HG03066 (cell line): Measurements from ENCODE around the gene E2F3.

ENCODE experiments used
- ATAC-seq: cut with Tn5 transposase; IDR thresholded peaks from one replicate; pipeline ENCODE4 v1.9.1; 2021; ENCODE audit warnings: low read depth; ENCODE audit not compliant: unreplicated experiment

Gene E2F3

DNA sequence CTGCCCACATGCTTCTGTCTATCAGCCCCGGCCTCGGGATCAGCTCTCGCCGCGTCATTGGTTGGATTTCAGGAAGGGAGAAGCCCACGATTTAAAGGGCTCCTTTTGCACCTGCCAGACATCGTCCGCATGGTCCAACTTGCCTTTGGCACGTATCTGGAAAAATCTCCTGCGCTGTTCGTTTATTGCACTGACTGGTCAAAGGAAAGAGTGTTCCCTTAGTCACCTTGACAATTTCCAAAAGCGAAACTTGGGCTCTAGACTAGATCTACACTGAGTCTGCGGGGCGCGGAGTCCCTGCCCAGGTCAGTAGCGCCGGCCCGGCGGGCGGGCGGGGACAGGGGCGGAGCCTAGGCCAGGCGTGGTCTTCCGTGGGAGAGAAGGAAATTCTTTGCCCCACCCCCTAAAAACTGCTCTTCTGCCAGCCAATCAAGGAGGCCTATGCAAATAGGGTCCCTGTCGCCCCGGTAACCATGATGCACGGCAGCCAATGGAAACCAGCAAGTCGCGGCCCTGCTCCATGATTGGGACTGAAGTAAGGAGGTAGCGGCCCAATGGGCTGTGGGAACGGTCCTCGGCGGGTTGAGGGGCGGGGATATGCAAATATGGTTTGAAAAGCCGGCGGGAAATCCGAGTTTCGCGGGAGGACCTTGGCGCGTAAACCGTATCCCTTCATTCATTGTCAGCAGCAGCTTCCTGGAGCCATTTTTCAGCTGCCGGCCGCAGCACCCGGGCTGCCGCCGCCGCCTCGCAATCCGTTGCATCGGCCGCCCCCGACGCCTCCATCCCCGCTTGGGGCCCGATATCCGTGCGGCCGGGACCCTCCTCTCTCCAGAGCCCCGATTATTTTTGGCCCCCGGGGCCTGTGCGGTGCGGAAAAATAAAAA lies at the start of gene E2F3:
Gene E2F3 (plus strand): TSS at position 675 of the 887 bp plus-strand sequence. CDS start 354 bp downstream, outside the sequence.
- ATAC-seq: peak; percentile 74

DNA sequence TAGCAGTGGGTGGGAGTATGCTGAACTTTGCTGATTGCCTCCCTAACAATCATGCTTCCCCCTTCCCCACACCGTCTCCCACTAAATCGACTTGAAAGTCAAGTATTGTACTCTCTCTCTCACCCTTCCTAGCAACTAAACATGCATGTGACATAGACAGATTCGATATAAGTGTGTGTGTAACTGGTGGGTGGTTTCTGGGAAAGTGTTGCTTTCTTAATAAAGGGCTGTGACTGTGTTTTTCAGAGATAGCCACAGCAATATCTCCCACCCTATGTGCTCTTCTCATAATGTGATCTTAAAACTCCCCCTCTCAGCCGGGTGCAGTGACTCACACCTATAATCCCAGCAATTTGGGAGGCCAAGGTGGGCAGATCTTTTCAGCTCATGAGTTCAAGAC lies 49.3 kb upstream of the E2F3 start:
- no peak for ATAC-seq

DNA sequence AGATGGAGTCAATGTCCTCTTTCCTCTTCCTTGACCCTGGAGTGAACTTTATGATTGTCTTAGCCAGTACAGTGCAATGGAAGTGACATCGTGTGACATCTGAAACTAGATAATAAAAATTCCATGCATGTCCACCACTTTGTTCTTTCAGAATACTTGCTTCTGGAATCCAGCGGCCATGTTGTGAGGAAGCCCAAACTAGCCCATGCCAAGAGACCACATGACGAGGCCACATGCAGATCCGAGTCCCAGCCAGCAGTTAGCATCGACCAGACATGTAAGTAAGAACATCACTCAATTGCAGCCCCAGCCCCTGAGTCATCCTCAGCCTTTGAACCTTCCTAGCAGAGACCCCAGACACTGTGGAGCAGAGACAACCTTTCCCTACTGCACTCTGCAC lies 48.5 kb upstream of the E2F3 start:
- ATAC-seq: no peak

DNA sequence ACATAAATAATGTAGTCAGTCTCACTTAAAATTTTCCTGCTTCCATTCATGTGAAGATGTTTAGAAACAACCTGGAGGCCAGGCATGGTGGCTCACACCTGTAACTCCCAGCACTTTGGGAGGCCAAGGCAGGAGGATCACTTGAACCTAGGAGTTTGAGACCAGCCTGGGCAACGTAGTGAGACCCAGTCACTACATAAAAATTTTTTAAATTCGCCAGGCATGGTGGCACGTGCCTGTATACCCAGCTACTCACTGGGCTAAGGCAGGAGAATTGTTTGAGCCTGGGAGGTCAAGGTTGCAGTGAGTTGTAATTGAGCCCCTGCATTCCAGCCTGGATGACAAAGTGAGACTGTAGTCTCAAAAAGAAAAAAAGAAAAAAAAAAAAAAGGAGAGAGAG lies 47.3 kb upstream of the E2F3 start:
- no peak for ATAC-seq

DNA sequence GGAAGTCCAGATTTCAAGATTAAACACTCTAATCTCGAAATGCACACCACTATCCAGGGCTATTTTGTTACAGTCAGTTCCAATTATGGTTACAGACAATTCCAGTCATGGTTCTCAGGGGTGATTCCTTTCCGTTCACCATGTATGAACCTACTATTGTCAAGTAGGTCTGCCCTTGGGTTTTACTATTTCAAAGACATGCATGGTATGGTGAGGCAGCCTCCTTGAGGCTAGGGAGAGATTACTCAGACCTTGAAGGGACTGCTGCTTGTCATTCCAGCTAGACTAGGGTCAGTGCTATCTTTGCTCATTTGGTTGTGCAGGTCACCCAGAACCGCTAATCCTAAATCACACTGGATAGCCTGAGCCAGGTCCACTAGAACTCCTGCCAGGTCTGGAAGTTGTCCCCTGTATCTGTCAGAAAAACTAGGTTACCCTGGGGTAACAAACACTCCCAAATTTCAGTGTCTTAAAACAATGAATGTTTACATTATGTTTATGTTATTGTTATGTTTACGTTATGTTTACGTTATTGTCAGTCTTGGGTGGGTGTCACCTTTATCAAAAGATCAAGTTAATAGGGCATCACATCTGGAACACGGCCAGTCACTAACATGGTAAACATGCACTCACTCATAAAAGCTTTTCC lies 41.1 kb upstream of the E2F3 start:
- no peak for ATAC-seq

DNA sequence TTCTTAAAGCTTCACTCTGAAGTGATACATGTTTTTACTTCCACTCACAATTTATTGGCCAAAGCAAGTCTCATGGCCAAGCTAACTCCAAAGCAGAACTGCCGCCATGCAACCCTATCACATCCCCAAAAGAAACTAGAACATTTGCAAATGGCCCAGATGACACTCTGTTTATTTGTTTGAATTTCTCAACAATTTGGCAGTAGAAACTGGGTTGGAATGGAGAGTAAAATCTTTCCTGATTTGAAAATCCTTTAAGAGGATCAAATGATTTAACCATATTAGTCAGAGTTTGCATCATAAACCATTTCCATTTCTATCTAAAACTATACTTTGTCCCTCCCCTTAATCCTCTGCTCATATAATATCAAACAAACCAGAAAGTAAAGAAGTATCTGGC lies 39.1 kb upstream of the E2F3 start:
- ATAC-seq: no peak

DNA sequence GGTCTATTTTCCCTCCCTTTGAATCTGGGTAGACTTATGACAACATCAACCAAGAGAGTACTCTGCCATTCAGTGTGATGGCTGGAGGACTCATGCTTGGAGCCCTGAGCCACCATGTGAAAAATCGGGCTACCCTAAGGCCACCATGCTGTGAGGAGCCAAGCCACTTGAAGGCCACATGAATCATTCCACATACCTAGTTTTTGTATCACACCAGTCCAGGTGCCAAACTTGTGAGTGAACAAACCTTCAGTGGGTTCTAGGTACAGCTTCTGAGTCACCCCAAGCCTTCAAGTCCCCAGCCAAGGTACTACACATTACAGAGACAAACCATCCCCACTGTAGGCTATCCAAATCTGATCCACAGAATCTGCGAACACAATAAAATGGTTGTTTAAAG lies 37.4 kb upstream of the E2F3 start:
- no peak for ATAC-seq

DNA sequence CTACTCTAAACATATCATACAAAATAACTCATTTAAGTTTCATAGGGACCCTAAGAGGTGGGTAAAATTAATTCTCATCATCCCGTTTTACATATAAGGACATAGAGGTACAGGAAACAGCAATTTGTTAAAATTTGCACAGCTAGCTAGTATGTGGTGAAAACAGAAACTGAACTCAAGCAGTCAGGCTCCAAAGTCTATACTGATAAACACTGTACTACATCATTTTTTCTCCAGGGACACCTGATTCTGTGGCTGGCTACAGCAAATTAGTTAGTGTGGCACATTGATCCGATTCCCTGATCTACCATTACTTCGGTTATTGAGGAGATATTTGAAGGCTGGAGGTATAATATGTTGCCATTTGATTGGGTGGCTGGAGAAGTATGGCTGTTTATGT lies 36.2 kb upstream of the E2F3 start:
- peak; percentile 70 for ATAC-seq

DNA sequence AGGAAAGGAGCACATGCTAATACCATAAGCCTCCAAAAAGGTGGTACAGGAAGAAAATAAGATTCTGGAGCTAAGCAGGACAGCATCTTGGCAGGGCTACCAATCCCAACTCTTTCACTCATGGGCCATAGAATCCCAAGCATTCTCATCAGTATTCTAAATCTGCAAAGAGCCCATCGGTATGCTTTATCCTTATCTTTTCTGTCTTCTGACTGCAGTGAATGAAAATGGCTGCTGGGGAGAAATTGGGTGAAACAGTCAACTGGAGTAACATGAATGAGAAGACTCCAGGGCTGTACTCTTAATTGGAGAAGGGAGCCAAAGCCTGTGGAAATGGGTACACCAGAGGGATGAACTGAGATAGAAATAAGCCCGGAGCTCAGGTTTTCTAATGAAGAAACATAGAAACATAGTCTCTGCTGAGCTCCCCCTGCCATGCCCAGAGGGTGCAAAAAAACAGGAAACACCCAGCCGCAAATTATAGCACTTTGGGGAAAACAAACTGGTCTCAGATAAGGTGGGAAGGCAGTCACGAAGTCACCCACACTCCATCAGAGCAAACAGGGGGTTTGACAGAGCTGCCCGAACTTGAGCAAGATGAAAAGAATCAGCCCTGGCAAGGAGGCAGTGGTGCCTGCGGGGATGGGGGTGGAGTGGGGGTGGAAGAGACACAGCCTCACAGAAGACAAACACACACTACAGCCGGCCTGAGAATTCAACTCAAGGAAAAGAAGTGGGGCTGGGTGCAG lies 35.4 kb upstream of the E2F3 start:
- no peak for ATAC-seq

DNA sequence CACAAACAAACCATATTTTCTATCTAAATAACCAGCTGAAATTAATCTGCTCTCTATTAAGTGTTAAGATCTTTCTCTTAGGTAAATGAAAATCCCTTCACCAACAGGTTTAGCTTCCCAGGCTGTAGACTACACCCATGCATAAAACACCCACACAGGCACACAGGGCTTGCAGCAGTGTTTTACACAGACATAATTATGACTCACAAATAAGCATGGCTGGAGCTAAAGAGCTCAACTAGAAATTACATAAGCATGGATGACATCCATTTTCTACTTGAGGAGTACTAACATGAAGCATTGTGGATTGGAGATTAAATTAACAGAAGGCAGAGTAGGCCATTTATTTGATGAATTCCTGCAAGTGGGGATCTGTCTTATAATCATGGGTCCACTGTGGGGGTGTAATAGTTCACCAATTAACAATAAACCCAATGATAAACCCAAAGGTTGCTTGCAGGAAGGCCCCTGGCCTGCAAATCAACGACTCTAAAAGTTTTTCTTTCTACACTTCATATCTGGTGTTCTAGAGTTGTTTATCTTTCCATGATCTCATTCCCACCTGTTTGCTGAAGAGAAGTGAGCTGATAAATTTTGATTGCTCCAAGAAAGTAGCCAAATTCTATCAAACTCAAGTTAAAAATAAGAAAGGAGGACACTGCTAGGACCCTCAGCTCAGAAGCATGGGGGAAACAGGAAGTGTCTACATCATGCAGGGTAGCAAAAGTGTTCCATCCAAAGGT lies 33.8 kb upstream of the E2F3 start:
- no peak for ATAC-seq

DNA sequence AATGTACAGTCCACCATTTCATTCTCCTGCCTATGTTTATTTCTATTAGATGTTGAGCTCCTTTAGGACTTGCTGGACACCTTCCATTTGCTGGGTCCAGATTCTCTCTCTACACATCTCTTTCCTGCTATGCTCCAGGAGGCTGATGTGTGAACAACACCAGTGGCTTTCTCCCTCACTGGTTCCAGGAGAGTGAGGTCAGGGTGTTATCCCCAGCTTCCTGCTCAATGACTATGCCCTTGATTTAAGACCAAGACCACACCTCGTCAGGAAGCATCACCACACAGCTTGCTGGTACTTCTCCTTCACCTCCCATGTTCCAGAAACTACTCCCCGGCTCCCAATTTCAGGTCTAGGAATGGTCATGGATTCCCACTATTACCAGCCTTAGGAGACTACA lies 31.3 kb upstream of the E2F3 start:
- no peak for ATAC-seq

DNA sequence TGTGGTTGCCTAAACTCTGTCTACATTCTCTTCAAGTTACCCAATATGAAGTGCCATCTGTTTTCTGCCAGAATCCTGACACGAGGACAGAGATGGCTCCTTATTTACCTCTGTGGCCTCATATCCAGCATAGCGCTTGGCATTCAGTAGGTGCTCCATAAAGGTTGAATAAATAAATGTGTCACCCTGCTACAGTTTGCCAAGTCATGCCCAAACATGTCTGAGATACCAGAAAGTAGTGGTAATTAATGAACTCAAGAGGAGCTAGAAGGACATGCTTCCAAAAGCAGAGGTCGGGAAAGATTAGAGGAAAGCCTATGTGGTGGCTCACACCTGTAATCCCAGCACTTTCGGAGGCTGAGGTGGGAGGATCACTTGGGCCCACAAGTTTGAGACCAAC lies 30.9 kb upstream of the E2F3 start:
- ATAC-seq: no peak

DNA sequence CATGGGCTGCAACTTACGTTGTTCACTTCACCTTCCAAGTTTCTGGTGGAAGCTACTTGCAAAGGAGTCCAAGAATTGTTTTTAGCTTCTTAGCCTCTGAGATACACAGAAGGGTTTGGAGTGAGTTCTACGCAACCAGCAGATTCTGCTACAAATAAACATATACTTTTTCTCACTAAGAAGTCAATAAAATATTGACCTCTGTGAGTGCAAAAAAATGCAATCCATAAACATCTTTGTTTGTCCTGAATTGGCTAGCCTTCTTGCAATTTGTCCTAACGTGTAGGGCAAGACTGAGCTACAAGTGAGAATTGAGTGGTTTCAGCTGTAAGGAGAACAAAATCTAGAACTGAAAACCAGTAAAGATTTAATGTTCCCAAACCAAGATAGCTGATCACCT lies 26.2 kb upstream of the E2F3 start:
- no peak for ATAC-seq

DNA sequence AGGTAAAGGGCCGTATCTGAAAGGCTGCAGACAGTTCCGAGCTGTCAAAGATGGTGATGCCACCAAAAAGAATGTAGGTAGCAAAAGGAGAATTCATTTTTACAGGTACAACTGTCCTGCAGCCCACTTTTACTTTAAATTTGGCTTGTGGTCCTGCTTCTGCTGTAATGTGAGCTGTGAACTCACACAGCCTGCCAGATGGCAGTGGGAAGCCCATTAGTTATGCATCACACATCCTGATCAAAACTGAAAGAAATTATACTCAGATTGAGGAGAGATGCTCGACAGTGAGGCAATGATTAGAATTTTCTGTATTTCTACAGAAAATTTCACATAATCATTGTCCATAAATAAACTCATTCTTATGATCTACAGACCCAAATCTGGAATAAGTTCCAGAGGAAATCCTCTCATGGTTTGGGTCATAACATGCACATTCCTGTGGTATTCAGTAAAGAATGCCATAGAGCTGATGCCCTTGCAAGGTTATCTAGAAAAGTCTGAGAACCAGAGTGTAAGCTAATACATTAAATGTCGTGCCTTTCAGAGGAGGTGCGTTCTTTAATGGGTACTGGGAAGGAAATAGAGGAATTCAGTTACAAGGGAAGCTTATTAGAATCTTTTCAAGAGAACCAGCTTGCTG lies 23.9 kb upstream of the E2F3 start:
- ATAC-seq: no peak

DNA sequence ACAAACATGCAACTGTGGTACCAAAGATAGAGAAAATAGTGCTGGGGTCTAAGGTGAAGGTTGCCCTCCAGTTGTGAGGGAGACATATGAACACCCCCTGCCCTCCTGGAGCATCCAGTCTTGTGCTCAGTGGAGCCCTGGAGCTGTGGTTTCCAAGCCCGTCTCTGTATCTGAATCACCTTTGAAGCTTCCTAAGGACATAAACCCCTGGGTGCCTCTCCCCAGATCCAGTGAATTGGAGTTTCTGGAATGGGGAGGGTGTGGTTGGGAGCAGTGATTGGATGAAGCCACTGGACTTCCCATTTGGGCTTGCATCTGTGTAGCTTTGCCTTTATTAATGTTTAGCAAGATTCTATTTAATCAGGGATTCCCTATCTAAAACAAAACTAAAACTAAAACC lies 22.4 kb upstream of the E2F3 start:
- no peak for ATAC-seq

DNA sequence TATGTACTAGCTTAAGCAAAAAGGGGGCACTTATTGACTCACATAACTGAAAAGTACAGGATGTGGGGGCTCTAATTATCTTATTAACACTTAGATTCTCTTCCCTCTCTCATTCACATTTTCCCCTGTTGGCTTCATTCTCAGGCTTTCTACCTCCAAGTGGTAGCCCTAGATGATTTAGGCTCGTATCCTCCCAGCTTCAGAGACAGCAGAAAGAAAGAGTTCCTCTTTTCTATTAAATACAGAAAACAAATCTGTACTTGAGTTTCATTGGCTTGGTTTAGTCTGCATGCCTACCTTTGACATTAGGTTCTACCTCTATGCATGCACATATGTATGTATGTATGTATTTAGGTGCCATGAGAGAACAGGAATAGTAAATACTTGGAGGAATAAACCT lies 15.5 kb upstream of the E2F3 start:
- no peak for ATAC-seq

DNA sequence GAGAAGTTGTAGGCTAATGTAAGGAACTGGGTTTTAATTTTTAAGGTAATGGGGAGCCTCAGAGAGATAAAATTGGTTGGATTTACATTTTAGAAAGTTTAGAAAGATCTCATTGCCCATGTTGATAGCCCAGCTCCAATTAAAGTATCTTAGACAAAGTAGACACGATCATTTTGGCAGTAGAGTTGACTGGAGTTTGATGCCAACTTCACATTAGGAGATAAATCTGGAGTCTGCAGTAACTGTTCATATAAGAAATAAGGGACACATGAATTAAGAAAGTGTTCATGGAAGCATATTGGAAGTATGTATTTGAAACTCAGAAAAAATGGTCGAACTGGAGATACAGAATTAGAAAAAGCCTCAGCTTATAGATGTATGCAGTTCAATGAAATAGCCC lies 12.6 kb upstream of the E2F3 start:
- no peak for ATAC-seq

DNA sequence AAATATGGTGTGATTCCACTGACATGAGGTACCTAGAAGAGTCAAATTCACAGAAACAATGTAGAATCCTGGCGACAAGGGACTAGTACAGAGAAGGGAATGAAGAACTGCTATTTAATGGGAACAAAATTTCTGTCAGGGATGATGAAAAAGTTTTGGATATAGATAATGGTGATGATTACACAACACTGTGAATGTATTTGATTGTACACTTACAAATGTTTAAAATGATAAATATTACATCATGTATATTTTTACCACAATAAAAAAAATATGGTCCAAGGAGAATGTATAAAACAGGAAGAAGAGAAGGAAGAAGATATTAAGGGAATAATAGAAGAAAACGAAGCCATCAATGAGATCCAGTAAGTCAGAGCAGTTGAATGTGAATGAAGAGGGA lies 8.4 kb upstream of the E2F3 start:
- no peak for ATAC-seq

DNA sequence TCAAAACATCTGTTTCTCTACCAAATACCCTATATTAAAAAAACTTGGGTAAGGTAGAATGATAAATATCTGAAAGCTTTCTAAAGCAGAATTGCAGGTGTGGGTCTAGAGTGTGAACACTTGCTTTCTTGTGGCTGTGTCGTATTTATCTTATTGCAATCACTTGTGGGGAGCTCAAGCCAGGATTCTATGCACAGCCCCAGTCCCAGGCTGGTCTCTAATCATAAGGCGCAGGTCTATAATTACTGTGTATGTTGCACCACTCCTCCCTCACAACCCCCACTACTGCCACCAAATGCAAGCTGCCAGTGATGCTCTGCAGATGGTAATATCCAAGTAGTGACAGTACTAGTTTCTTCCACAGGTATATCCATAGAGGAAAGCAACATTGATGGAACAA lies 2.2 kb upstream of the E2F3 start:
- no peak for ATAC-seq

DNA sequence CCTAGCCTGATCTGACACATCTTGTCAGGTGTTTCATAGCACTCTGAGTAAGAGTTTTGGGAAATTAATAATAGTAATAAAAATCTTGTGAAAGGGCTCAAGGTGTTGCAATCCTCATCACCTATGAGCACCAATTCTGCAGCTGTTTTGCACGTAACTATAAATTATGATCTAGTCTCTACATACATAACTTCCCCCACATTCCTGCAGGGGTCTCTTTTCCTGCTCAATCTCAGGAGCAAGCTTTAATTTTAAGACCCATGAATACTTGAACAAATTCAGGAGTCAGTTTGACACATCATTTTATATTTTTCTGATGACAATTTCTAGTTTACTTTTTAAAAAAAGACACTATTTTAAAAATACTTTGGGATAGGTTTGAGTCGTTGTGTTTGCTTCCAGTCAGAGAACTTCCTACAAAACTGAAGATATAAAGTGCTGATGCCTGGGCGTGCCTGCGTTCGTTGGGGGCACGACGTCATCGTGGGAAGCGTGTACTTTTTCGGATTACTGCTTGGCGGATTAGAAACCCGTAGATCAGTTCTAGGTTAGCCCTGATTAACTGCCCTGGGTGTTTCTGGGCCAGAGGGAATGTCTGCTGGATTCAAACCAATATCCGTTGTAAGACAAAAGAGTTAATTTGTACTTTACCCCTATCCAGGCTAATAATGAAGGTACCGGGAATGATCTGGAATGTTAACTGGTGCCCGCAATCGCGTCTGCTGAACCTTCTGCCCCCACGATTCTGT lies 1.0 kb upstream of the E2F3 start:
- ATAC-seq: no peak
